NCI-H748 (cell line): ENCODE measurements around the gene GEMIN4.
A peak's percentile ranks its signal among the peaks of the same experiment; 100 is the strongest.

Experiments
- DNase-seq: peaks from one replicate; lab custom pipeline; 2025; ENCODE audit not compliant: unreplicated experiment; lab: John Stamatoyannopoulos, UW

GEMIN4 gene

DNA sequence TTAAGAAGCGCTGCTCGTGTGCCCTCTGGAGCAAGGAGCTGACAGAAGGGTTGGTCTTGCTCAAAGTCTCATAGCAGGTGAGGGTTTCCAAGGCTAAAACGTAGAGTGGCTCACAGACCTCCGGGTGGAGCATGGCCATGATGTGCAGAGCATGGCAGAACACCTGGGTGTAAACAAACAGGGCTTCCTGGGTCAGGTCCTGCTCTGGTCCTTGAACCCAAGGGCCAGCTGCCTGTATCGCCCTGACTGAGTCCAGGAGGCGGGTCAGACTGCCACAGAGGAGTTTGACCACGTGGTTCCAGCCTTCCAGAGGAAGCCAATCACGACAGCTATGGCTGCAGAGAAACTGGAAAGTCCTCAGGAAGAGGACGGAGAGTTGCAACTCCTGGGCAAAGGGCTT lies 7.1 kb downstream of the GEMIN4 start:
- no peak for DNase-seq

DNA sequence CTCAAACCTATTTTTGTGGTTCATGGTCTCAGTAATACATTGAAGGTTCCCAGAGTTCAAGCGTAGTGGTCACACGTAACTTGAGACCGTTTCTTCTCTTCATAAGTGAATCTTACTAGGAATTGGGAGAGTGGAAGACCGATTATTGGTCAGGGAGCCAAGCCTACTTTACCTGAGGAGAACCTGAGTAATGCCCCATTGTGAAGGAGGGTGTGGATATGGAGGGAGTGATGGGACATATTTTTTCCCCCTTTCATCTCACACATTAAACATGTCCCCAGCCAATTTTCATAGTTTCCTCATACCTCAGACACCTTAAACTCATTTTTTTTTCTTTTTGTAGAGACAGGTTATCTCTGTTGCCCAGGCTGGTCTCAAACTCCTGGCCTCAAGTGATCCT lies 8.9 kb downstream of the GEMIN4 start:
- no peak for DNase-seq

DNA sequence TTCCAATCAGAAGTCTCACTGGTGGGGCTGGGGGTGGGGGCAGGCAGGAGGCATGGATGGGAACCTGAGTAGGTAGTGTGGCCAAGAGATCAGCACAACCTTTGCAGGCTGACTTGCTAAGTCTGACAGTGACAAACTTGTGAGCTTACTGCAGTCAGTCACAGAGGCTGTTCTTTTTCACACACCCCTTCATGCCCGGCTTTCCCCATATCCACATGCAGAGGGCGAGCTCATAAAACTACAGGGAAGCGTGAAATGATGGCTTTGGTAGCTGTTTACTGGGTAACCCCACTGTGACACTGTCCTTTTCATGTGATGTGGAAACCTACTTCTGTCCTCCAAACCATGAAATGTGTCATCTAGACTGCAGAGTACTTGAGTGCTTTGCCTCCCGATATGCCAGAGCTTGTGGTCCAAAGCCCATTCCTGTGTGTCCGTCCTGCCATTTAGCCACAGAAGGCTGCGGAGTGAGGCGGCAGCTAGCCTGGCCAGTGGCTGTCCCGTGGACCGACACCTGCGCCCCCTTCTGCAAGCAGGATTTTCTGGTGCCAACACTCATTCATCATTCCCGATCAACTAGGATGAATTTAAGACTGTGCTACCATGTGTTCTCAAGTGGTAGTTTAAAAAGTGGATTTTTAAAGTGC lies 9.8 kb downstream of the GEMIN4 start:
- no peak for DNase-seq

DNA sequence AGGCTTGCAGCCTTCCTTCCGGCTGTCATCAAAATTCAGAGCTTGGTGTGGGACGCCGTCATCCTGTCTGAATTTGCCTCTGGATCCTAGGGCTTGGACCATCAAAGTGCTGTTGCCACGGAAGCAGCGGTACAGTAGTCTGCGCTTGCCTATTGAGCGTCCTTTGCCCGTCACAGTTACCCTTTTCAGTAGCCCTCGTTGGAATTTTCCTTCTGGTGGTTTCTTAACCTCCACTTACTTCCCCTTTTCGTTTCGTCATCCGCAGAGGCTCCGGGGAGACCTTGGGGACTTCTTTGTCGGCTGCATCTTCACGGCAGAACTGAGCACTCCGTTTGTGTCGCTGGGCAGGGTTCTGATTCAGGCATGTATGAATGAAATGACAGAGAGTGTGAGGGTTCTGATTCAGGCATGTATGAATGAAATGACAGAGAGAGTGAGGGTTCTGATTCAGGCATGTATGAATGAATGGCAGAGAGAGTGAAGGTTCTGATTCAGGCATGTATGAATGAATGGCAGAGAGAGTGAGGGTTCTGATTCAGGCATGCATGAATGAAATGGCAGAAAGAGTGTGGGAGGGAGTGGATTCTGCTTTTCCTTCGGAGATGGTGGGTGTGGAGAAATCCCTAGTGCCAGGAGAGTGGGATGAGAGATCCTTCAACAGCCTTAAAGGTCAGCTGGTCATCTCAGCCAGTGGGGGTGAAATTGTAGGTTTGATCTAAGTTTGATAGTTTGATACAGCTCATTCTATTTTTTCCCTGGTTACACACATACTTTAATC lies 11.6 kb downstream of the GEMIN4 start:
- no peak for DNase-seq

GRCh38 chr17:737561-738113 lies 14.4 kb downstream of the GEMIN4 start:
- DNase-seq: no peak

- DNase-seq: peak; percentile 43
Observed at GRCh38 chr17:733743-734142, 18.3 kb downstream of the GEMIN4 start.

- DNase-seq: peak; percentile 72
Observed at GRCh38 chr17:732902-733720, 19.0 kb downstream of the GEMIN4 start.

GRCh38 chr17:732067-732901 lies 19.8 kb downstream of the GEMIN4 start, which contains the start of gene TLCD3A:
TLCD3A (plus strand) TSS chr17:732596; CDS start chr17:732648, 52 bp downstream.
- DNase-seq: peak; percentile 88

GRCh38 chr17:731644-732066 lies 20.4 kb downstream of the GEMIN4 start:
- peak; percentile 83 for DNase-seq

- no peak for DNase-seq
Observed at GRCh38 chr17:728911-729310, 23.2 kb downstream of the GEMIN4 start.

GRCh38 chr17:726271-726919 lies 25.7 kb downstream of the GEMIN4 start:
- peak; percentile 26 for DNase-seq

DNA sequence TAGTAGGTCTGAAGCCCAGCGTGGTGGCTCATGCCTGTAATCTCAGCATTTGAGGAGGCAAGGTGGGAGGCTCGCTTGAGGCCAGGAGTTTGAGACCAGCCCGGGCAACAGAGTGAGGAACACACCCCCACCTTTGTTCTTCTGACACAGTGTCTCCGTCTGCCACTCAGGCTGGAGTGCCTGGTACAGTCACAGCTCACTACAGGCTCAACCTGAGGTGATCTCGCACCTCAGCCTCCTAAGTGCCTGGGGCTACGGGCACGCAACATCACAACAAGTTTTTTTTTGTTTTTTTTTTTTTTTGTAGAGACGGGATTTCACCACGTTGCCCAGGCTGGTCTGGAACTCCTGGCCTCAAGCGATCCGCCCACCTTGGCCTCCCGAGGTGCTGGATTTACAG lies 26.3 kb downstream of the GEMIN4 start:
- DNase-seq: no peak

- DNase-seq: no peak
Observed at GRCh38 chr17:725084-725483, 27.0 kb downstream of the GEMIN4 start.

- peak; percentile 41 for DNase-seq
Observed at GRCh38 chr17:721540-721937, 30.5 kb downstream of the GEMIN4 start.

GRCh38 chr17:720706-721539 lies 31.1 kb downstream of the GEMIN4 start:
- DNase-seq: peak; percentile 38

GRCh38 chr17:718075-718474 lies 34.0 kb downstream of the GEMIN4 start:
- no peak for DNase-seq

DNA sequence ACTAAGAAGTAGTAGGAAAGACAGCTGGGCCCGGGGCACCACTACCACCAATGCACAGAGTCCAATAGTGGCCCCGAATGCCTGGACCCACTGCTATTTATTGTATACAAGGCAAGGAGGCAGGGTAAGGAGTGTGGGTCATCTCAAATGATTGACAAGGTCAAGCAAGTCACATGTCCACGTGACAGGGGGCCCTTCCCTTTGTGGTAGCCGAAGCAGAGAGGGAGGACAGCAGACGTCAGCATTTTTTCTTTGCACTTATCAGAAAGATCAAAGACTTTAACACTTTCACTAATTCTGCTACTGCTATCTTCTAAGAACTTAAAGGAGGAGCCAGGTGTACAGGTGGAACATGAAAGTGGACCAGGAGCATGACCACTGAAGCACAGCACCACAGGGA lies 43.9 kb downstream of the GEMIN4 start:
- DNase-seq: no peak

GRCh38 chr17:705863-706262 lies 46.2 kb downstream of the GEMIN4 start:
- DNase-seq: no peak

DNA sequence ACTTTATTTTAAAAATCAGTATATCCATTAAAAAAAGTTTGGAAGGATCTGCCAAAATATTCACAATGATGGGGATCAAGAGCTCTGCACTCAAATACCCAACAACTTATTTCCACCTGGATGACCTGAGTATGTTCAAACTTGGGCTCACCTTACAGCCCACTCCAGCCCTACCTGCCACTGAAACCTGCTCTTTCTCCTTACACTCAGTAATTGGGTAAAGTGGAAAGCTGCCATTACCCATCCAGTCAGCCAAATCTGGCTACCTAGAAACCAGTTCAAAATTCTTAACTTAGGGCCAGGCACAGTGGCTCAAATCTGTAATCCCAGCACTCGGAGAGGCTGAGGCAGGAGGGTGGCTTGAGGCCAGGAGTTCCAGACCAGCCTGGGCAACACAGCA lies 47.1 kb downstream of the GEMIN4 start:
- no peak for DNase-seq
